ENCODE data around the gene GRHL3. TPM values are rescaled to one million over a fixed set of nuclear protein-coding genes. Genes with fewer than 3 reads are reported as not detected.

The GRHL3 gene
- total RNA-seq, 1 donor from 2014 or later: 0.12 TPM

GRCh38 chr1:24298606-24299005 lies 20.6 kb upstream of the GRHL3 start:
- Mint-ChIP-seq H3K27ac (ENCODE audit: unreplicated experiment) (no peak overlapping the region), H3K27me3 (ENCODE audit: low read depth) (peaks cover 10% of the 10 kb centered on the region), H3K4me1 (peaks cover 15% of the 10 kb centered on the region), H3K4me3 (no peak overlapping the region), H3K36me3 (ENCODE audit: low read depth) (no peaks in the 10 kb centered on the region), H3K9me3 (no peaks in the 10 kb centered on the region)
- TF ChIP-seq CTCF (conservative IDR thresholded peaks at IDR 0.05): no peak
- DNase-seq (ENCODE audit: low read depth, low spot score): no peak

GRCh38 chr1:24299901-24300300 lies 19.3 kb upstream of the GRHL3 start:
- Mint-ChIP-seq H3K4me3 (no peak overlapping the region), H3K27ac (ENCODE audit: unreplicated experiment) (no peak overlapping the region), H3K36me3 (ENCODE audit: low read depth) (no peaks in the 10 kb centered on the region), H3K4me1 (peaks cover 9% of the 10 kb centered on the region), H3K27me3 (ENCODE audit: low read depth) (peaks cover 15% of the 10 kb centered on the region), H3K9me3 (no peaks in the 10 kb centered on the region)
- DNase-seq (ENCODE audit: low read depth, low spot score): no peak
- no peak for TF ChIP-seq CTCF (conservative IDR thresholded peaks at IDR 0.05)

GRCh38 chr1:24300971-24301784 lies 18.0 kb upstream of the GRHL3 start:
- Mint-ChIP-seq H3K27me3 (ENCODE audit: low read depth) (peaks cover 20% of the 10 kb centered on the region), H3K4me3 (no peak overlapping the region), H3K9me3 (no peaks in the 10 kb centered on the region), H3K36me3 (ENCODE audit: low read depth) (no peaks in the 10 kb centered on the region), H3K4me1 (no peaks in the 10 kb centered on the region), H3K27ac (ENCODE audit: unreplicated experiment) (no peak overlapping the region)
- TF ChIP-seq CTCF (conservative IDR thresholded peaks at IDR 0.05): no peak
- no peak for DNase-seq (ENCODE audit: low read depth, low spot score)

- TF ChIP-seq CTCF (conservative IDR thresholded peaks at IDR 0.05): no peak
- H3K27ac Mint-ChIP-seq (ENCODE audit: unreplicated experiment): no peak overlapping the region
- DNase-seq (ENCODE audit: low read depth, low spot score): no peak
- no peaks in the 10 kb centered on the region for H3K4me1 Mint-ChIP-seq
- H3K4me3 Mint-ChIP-seq: no peak overlapping the region
- peaks cover 21% of the 10 kb centered on the region for H3K27me3 Mint-ChIP-seq (ENCODE audit: low read depth)
- no peaks in the 10 kb centered on the region for H3K36me3 Mint-ChIP-seq (ENCODE audit: low read depth)
- H3K9me3 Mint-ChIP-seq: no peaks in the 10 kb centered on the region
Measured at GRCh38 chr1:24301785-24302175, 17.4 kb upstream of the GRHL3 start.

- H3K9me3 Mint-ChIP-seq: no peaks in the 10 kb centered on the region
- H3K27ac Mint-ChIP-seq (ENCODE audit: unreplicated experiment): no peak overlapping the region
- H3K4me1 Mint-ChIP-seq: no peaks in the 10 kb centered on the region
- H3K27me3 Mint-ChIP-seq (ENCODE audit: low read depth): peaks cover 21% of the 10 kb centered on the region
- H3K4me3 Mint-ChIP-seq: no peak overlapping the region
- H3K36me3 Mint-ChIP-seq (ENCODE audit: low read depth): no peaks in the 10 kb centered on the region
- no peak for DNase-seq (ENCODE audit: low read depth, low spot score)
- no peak for TF ChIP-seq CTCF (conservative IDR thresholded peaks at IDR 0.05)
Measured at GRCh38 chr1:24302209-24302611, 16.9 kb upstream of the GRHL3 start.

Measured in neural crest cell (in vitro differentiated cells).